PC-3 (cell line): ENCODE measurements around the gene METTL3. TPM values are rescaled to one million over a fixed set of nuclear protein-coding genes. Genes with fewer than 3 reads are reported as not detected.
A peak's percentile ranks its signal among the peaks of the same experiment; 100 is the strongest.

ENCODE experiments used
- ATAC-seq: fragments of 200-7000 bp; cut with Tn5 transposase; 2 replicates; pipeline ENCODE4 v1.9.1; 2020; ENCODE audit warnings: mild to moderate bottlenecking, moderate library complexity
- BruUV-seq: library from RNA; stranded (reverse); fragments of 400-500 nt; replicated peaks from 2 replicates; lab custom pipeline; 2021; lab: Mats Ljungman, UMichigan
- CTCF ChIA-PET: fragments of 300-600 bp; sonication (Branson Sonifier 250); formaldehyde crosslinking; loops from one replicate; lab custom pipeline; 2022; ENCODE audit warnings: antibody characterized with exemption; lab: Charles Lee
- POLR2A ChIA-PET: fragments of 300-600 bp; sonication (Branson Sonifier 250); formaldehyde crosslinking; loops from one replicate; lab custom pipeline; 2022; ENCODE audit warnings: antibody characterized with exemption; ENCODE audit not compliant: unreplicated experiment; lab: Charles Lee
- DNase-seq: peaks from one replicate; pipeline ENCODE4 v3.0.0-alpha.2; 2015
- H2AFZ ChIP-seq: fragments of 300-600 bp; sonication (generic); 2 replicates; pipeline ENCODE4 v1.6.0; 2016; ENCODE audit warnings: antibody characterized with exemption, low read length
- H3F3A ChIP-seq: fragments of 300-600 bp; sonication (generic); one replicate; pipeline ENCODE4 v1.6.0; 2017; ENCODE audit warnings: antibody characterized with exemption, low read length, control low read depth, mild to moderate bottlenecking; ENCODE audit not compliant: unreplicated experiment
- H3K27ac ChIP-seq: fragments of 300-600 bp; sonication (generic); 2 replicates; pipeline ENCODE4 v1.5.1; 2016; ENCODE audit warnings: mild to moderate bottlenecking, low read length
- H3K27me3 ChIP-seq: fragments of 300-600 bp; sonication (generic); 2 replicates; pipeline ENCODE4 v1.6.1; 2016; ENCODE audit warnings: low read length, mixed read lengths
- H3K36me3 ChIP-seq: fragments of 300-600 bp; sonication (generic); 2 replicates; pipeline ENCODE4 v1.6.1; 2016; ENCODE audit warnings: low read depth, mixed run types, low read length, mixed read lengths
- H3K4me1 ChIP-seq: fragments of 300-600 bp; sonication (generic); 2 replicates; pipeline ENCODE4 v1.5.1; 2016; ENCODE audit warnings: low read length; ENCODE audit not compliant: insufficient read depth
- H3K4me2 ChIP-seq: fragments of 300-600 bp; sonication (generic); 2 replicates; pipeline ENCODE4 v1.6.0; 2016; ENCODE audit warnings: low read length
- H3K4me3 ChIP-seq: fragments of 300-600 bp; sonication (generic); 2 replicates; pipeline ENCODE4 v1.5.1; 2016; ENCODE audit warnings: mild to moderate bottlenecking, low read length, mixed read lengths
- H3K79me2 ChIP-seq: fragments of 300-600 bp; sonication (generic); 2 replicates; pipeline ENCODE4 v1.6.1; 2017; ENCODE audit warnings: low read length, mixed read lengths
- H3K9ac ChIP-seq: fragments of 300-600 bp; sonication (generic); 2 replicates; pipeline ENCODE4 v1.6.0; 2016; ENCODE audit warnings: mild to moderate bottlenecking, low read length
- H3K9me2 ChIP-seq: fragments of 300-600 bp; sonication (generic); replicated peaks from 2 replicates; pipeline ENCODE4 v1.6.1; 2016; ENCODE audit warnings: mixed run types, low read length, mixed read lengths
- H3K9me3 ChIP-seq: fragments of 300-600 bp; sonication (generic); 2 replicates; pipeline ENCODE4 v1.6.1; 2016; ENCODE audit warnings: low read length, mixed read lengths
- H4K20me1 ChIP-seq: fragments of 300-600 bp; sonication (generic); 2 replicates; pipeline ENCODE4 v1.6.1; 2016; ENCODE audit warnings: low read length, mixed read lengths
- EZH2 ChIP-seq: fragments of 300-600 bp; sonication (generic); IDR thresholded peaks from one replicate; pipeline ENCODE4 v1.6.1; 2017; ENCODE audit warnings: antibody characterized with exemption, mild to moderate bottlenecking, low read length; ENCODE audit not compliant: unreplicated experiment
- EZH2phosphoT487 ChIP-seq: fragments of 300-600 bp; sonication (generic); IDR thresholded peaks from 2 replicates; pipeline ENCODE4 v1.6.1; 2018; ENCODE audit warnings: mild to moderate bottlenecking, antibody characterized with exemption, low read length, borderline replicate concordance
- intact Hi-C: fragments of 100-400 bp; cut with micrococcal nuclease; formaldehyde crosslinking; loops from 2 replicates; pipeline ENCODE4 v1.9.0; 2023
- total RNA-seq: library from RNA; depleted of rRNA; stranded (reverse); fragments of >200 nt; gene quantifications from 2 replicates; pipeline ENCODE4 v1.2.3, GENCODE V29; 2014
- TF ChIP-seq, protein P1 (sequence below): fragments of 300-600 bp; sonication (generic); conservative IDR thresholded peaks from 2 replicates; pipeline ENCODE4 v1.5.1; 2017; ENCODE audit warnings: antibody characterized with exemption, low read depth, mild to moderate bottlenecking, low read length

METTL3 gene
- total RNA-seq, 1 experiment from 2014 or later: 57.1 TPM

- Histone ChIP-seq H4K20me1 (no peaks in the 10 kb centered on the region), H2AFZ (no peak overlapping the region), H3F3A (no peaks in the 10 kb centered on the region), H3K9me3 (no peaks in the 10 kb centered on the region), H3K4me3 (no peak overlapping the region), H3K9me2 (no peaks in the 10 kb centered on the region), H3K27ac (no peak overlapping the region), H3K36me3 (no peaks in the 10 kb centered on the region), H3K27me3 (no peaks in the 10 kb centered on the region), H3K79me2 (no peaks in the 10 kb centered on the region), H3K9ac (no peak overlapping the region), H3K4me2 (no peak overlapping the region), H3K4me1 (peaks cover 8% of the 10 kb centered on the region; the same call in 1 of the 2 replicates)
- BruUV-seq: no TSS peak
- DNase-seq (no peak), ATAC-seq (no peak)
- intact Hi-C loops: no loop called here
- ChIA-PET CTCF (no interaction called here), POLR2A (no interaction called here)
- TF ChIP-seq, protein P1, sequence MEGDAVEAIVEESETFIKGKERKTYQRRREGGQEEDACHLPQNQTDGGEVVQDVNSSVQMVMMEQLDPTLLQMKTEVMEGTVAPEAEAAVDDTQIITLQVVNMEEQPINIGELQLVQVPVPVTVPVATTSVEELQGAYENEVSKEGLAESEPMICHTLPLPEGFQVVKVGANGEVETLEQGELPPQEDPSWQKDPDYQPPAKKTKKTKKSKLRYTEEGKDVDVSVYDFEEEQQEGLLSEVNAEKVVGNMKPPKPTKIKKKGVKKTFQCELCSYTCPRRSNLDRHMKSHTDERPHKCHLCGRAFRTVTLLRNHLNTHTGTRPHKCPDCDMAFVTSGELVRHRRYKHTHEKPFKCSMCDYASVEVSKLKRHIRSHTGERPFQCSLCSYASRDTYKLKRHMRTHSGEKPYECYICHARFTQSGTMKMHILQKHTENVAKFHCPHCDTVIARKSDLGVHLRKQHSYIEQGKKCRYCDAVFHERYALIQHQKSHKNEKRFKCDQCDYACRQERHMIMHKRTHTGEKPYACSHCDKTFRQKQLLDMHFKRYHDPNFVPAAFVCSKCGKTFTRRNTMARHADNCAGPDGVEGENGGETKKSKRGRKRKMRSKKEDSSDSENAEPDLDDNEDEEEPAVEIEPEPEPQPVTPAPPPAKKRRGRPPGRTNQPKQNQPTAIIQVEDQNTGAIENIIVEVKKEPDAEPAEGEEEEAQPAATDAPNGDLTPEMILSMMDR: no peak
- no peak for TF ChIP-seq EZH2
- no peak for TF ChIP-seq EZH2phosphoT487
Measured at GRCh38 chr14:21523203-21523602, 12.1 kb upstream of the METTL3 start.

DNA sequence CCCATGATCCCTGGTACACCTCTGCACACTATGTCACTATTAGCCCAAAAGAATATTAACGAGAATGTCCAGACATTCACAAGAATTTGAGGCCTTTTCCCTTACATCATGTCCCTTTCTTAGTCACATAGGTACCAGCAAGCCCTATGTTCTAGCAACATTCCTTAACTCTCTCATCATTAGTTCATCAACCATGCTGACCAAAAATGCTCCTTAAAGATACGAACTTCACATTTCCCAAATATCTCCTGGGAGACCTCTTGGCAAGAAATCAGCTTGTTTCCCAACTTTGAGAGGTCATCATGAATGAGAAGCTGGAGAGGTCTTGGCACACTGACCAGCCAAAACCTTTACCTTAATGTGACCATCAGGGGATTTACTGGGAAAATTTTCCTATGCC, 10.4 kb upstream of the METTL3 start:
- no peak overlapping the region for H3K4me2 ChIP-seq
- H3K9ac ChIP-seq: no peak overlapping the region
- CTCF ChIA-PET: no interaction called here
- no peak overlapping the region for H3K4me3 ChIP-seq
- ATAC-seq (no peak), DNase-seq (peak; percentile 48)
- POLR2A ChIA-PET: interaction anchor here (0.6 kb wide), 1 partner anchor 157 kb away, joined by 9 read pairs; no protein-coding TSS in a partner anchor
- no TSS peak for BruUV-seq
- H3K79me2 ChIP-seq: no peaks in the 10 kb centered on the region
- TF ChIP-seq EZH2phosphoT487 (no peak), EZH2 (no peak)
- TF ChIP-seq, protein P1: no peak
- H4K20me1 ChIP-seq: no peaks in the 10 kb centered on the region
- no peaks in the 10 kb centered on the region for H3K36me3 ChIP-seq
- intact Hi-C loops: no loop called here
- no peak overlapping the region for H3K27ac ChIP-seq
- no peaks in the 10 kb centered on the region for H3K9me2 ChIP-seq
- H2AFZ ChIP-seq: no peak overlapping the region
- H3F3A ChIP-seq: no peaks in the 10 kb centered on the region
- no peaks in the 10 kb centered on the region; the same call in 1 of the 2 replicates for H3K4me1 ChIP-seq
- no peaks in the 10 kb centered on the region for H3K27me3 ChIP-seq
- no peaks in the 10 kb centered on the region for H3K9me3 ChIP-seq

GRCh38 chr14:21520767-21521166, 9.6 kb upstream of the METTL3 start:
- Histone ChIP-seq H3K79me2 (no peaks in the 10 kb centered on the region), H3K9ac (no peak overlapping the region), H3K4me3 (no peak overlapping the region), H4K20me1 (no peaks in the 10 kb centered on the region), H3K9me3 (no peaks in the 10 kb centered on the region), H3F3A (no peaks in the 10 kb centered on the region), H3K36me3 (no peaks in the 10 kb centered on the region), H3K27ac (no peak overlapping the region), H2AFZ (no peak overlapping the region), H3K27me3 (no peaks in the 10 kb centered on the region), H3K4me2 (no peak overlapping the region), H3K9me2 (no peaks in the 10 kb centered on the region), H3K4me1 (no peaks in the 10 kb centered on the region; the same call in 1 of the 2 replicates)
- intact Hi-C loops: no loop called here
- POLR2A ChIA-PET: interaction anchor here (0.6 kb wide), 1 partner anchor 157 kb away, joined by 9 read pairs; no protein-coding TSS in a partner anchor
- no peak for DNase-seq
- ATAC-seq: no peak
- TF ChIP-seq, protein P1: no peak
- TF ChIP-seq EZH2phosphoT487: no peak
- no peak for TF ChIP-seq EZH2
- CTCF ChIA-PET: no interaction called here
- BruUV-seq: no TSS peak
